ENCODE measurements around the gene PLA2G4C. TPM values are rescaled to one million over a fixed set of nuclear protein-coding genes. Genes with fewer than 3 reads are reported as not detected.

The PLA2G4C gene
- total RNA-seq, 1 donor = 4.3 TPM

GRCh38 chr19:48133094-48133493 is 22.5 kb upstream of the PLA2G4C start:
- Histone ChIP-seq H3K36me3 (ENCODE audit: insufficient read depth, low read length) (peaks cover 1% of the 10 kb centered on the region), H4K20me1 (ENCODE audit: insufficient read depth, low read length) (no peaks in the 10 kb centered on the region), H3K27me3 (ENCODE audit: insufficient read depth, low read length) (no peaks in the 10 kb centered on the region)

DNA sequence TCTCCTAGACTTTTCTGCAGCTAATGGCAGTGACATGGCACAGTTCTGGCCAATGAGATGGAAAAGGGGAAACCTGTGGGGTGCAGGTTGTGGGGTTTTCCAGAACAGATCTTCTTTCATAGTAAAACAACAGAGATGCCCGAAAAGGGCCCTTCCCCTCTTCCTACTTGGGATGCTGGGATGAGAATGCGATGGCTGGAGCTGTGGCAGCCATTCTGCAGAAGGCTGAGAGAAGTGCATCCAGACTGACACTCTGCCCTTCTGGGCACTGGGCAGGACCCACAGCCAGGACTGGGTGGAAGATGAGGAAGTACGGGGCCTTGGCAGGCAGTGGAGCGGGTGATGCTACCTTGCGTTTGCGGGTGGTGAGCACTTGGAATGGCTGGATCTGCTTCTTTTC is 16.9 kb upstream of the PLA2G4C start:
- no peak overlapping the region for H3K27ac ChIP-seq (ENCODE audit: low read depth, low read length)
- no peak overlapping the region for H2AFZ ChIP-seq (ENCODE audit: low read length)
- H3K27me3 ChIP-seq (ENCODE audit: insufficient read depth, low read length) = no peaks in the 10 kb centered on the region
- H3K36me3 ChIP-seq (ENCODE audit: insufficient read depth, low read length) = peaks cover 7% of the 10 kb centered on the region
- H3K4me3 ChIP-seq (ENCODE audit: insufficient read depth, low read length) = no peak overlapping the region
- TF ChIP-seq CTCF (IDR thresholded peaks at IDR 0.05; ENCODE audit: extremely low read depth, low read depth, low read length) = no peak
- no peak for DNase-seq (ENCODE audit: insufficient read length, low spot score, missing footprints)
- no peaks in the 10 kb centered on the region for H3K9me3 ChIP-seq (ENCODE audit: low read depth, low read length)
- H3K79me2 ChIP-seq (ENCODE audit: insufficient read depth, low read length) = no peaks in the 10 kb centered on the region
- no peak overlapping the region for H3K4me2 ChIP-seq (ENCODE audit: insufficient read depth, low read length)
- no peaks in the 10 kb centered on the region for H4K20me1 ChIP-seq (ENCODE audit: insufficient read depth, low read length)
- H3K4me1 ChIP-seq (ENCODE audit: insufficient read depth, low read length) = peaks cover 8% of the 10 kb centered on the region

More at GRCh38 chr19:48133094-48133493, 22.5 kb upstream of the PLA2G4C start:
- H3K27ac ChIP-seq (ENCODE audit: low read depth, low read length) = no peak overlapping the region
- H3K9me3 ChIP-seq (ENCODE audit: low read depth, low read length) = no peaks in the 10 kb centered on the region
- H2AFZ ChIP-seq (ENCODE audit: low read length) = no peak overlapping the region
- TF ChIP-seq CTCF (IDR thresholded peaks at IDR 0.05; ENCODE audit: extremely low read depth, low read depth, low read length) = no peak
- no peaks in the 10 kb centered on the region for H3K79me2 ChIP-seq (ENCODE audit: insufficient read depth, low read length)
- H3K4me3 ChIP-seq (ENCODE audit: insufficient read depth, low read length) = no peak overlapping the region
- no peaks in the 10 kb centered on the region for H3K4me1 ChIP-seq (ENCODE audit: insufficient read depth, low read length)
- DNase-seq (ENCODE audit: insufficient read length, low spot score, missing footprints) = no peak
- H3K4me2 ChIP-seq (ENCODE audit: insufficient read depth, low read length) = no peak overlapping the region

GRCh38 chr19:48123907-48124651 is 13.5 kb upstream of the PLA2G4C start:
- peak; percentile 31 for TF ChIP-seq CTCF (IDR thresholded peaks at IDR 0.05; ENCODE audit: extremely low read depth, low read depth, low read length)
- H2AFZ ChIP-seq (ENCODE audit: low read length) = peak overlapping the region; percentile 17
- H3K4me2 ChIP-seq (ENCODE audit: insufficient read depth, low read length) = peak overlapping the region; percentile 13
- H3K36me3 ChIP-seq (ENCODE audit: insufficient read depth, low read length) = peaks cover 7% of the 10 kb centered on the region
- no peak overlapping the region for H3K4me3 ChIP-seq (ENCODE audit: insufficient read depth, low read length)
- no peaks in the 10 kb centered on the region for H3K79me2 ChIP-seq (ENCODE audit: insufficient read depth, low read length)
- peaks cover 8% of the 10 kb centered on the region for H3K4me1 ChIP-seq (ENCODE audit: insufficient read depth, low read length)
- no peaks in the 10 kb centered on the region for H4K20me1 ChIP-seq (ENCODE audit: insufficient read depth, low read length)
- H3K27me3 ChIP-seq (ENCODE audit: insufficient read depth, low read length) = no peaks in the 10 kb centered on the region
- no peaks in the 10 kb centered on the region for H3K9me3 ChIP-seq (ENCODE audit: low read depth, low read length)
- no peak overlapping the region for H3K27ac ChIP-seq (ENCODE audit: low read depth, low read length)
- DNase-seq (ENCODE audit: insufficient read length, low spot score, missing footprints) = peak; percentile 87

GRCh38 chr19:48122421-48122820 is 11.8 kb upstream of the PLA2G4C start:
- H3K4me2 ChIP-seq (ENCODE audit: insufficient read depth, low read length) = no peak overlapping the region
- no peaks in the 10 kb centered on the region for H3K27me3 ChIP-seq (ENCODE audit: insufficient read depth, low read length)
- no peaks in the 10 kb centered on the region for H3K79me2 ChIP-seq (ENCODE audit: insufficient read depth, low read length)
- no peaks in the 10 kb centered on the region for H3K9me3 ChIP-seq (ENCODE audit: low read depth, low read length)
- H3K4me3 ChIP-seq (ENCODE audit: insufficient read depth, low read length) = no peak overlapping the region
- no peak overlapping the region for H3K27ac ChIP-seq (ENCODE audit: low read depth, low read length)
- DNase-seq (ENCODE audit: insufficient read length, low spot score, missing footprints) = no peak
- H3K4me1 ChIP-seq (ENCODE audit: insufficient read depth, low read length) = peaks cover 8% of the 10 kb centered on the region
- no peaks in the 10 kb centered on the region for H4K20me1 ChIP-seq (ENCODE audit: insufficient read depth, low read length)
- H3K36me3 ChIP-seq (ENCODE audit: insufficient read depth, low read length) = peaks cover 5% of the 10 kb centered on the region
- TF ChIP-seq CTCF (IDR thresholded peaks at IDR 0.05; ENCODE audit: extremely low read depth, low read depth, low read length) = no peak
- H2AFZ ChIP-seq (ENCODE audit: low read length) = no peak overlapping the region

Data from osteoblast (primary cell).